Naive thymus-derived CD4-positive, alpha-beta T cell (primary cell): ENCODE measurements around the gene LRRC56. TPM values are rescaled to one million over a fixed set of nuclear protein-coding genes. Genes with fewer than 3 reads are reported as not detected.

Source experiments
- ATAC-seq: fragments of 150-1000 bp; cut with Tn5 transposase; 2 replicates; pipeline ENCODE4 v1.10.0; 2021; ENCODE audit warnings: mild to moderate bottlenecking, moderate library complexity
- CTCF ChIA-PET: fragments of 350-600 bp; sonication (Branson Sonifier 250); formaldehyde crosslinking; loops from one replicate; lab custom pipeline; 2021; ENCODE audit warnings: antibody characterized with exemption; lab: Charles Lee
- POLR2A ChIA-PET: fragments of 350-600 bp; sonication (Branson Sonifier 250); formaldehyde crosslinking; loops from one replicate; lab custom pipeline; 2021; ENCODE audit warnings: antibody characterized with exemption, inconsistent platforms; lab: Charles Lee
- DNase-seq, 9 donors: peaks; one replicate each; pipeline versions ENCODE4 v3.0.0 to v3.0.0-alpha.2; 2020 to 2022; ENCODE audit warnings: mixed read lengths in 1 of 9
- H3K27ac ChIP-seq: one replicate; pipeline ENCODE4 v1.7.0; 2013; ENCODE audit warnings: mild to moderate bottlenecking, low read depth, low read length, moderate library complexity
- H3K27me3 ChIP-seq, 2 donors: one replicate each; pipeline ENCODE4 v1.7.0; 2013; ENCODE audit warnings: low read length in 2 of 2, mild to moderate bottlenecking in 2 of 2, moderate library complexity in 2 of 2; ENCODE audit not compliant: control insufficient read depth in 2 of 2, insufficient read depth in 2 of 2
- H3K36me3 ChIP-seq, 3 experiments: 1 replicate in 2 of 3; 2 replicates in 1 of 3; pipeline ENCODE4 v1.7.0; 2013; ENCODE audit warnings: low read length in 3 of 3, mild to moderate bottlenecking in 3 of 3, moderate library complexity in 1 of 3; ENCODE audit not compliant: insufficient read depth in 3 of 3, control insufficient read depth in 2 of 3
- H3K4me1 ChIP-seq, 2 donors: one replicate each; pipeline ENCODE4 v1.7.0; 2013; ENCODE audit warnings: low read length in 2 of 2, mild to moderate bottlenecking in 2 of 2, moderate library complexity in 1 of 2; ENCODE audit not compliant: control insufficient read depth in 2 of 2, insufficient read depth in 2 of 2
- H3K4me3 ChIP-seq: 2 replicates; pipeline ENCODE4 v1.7.0; 2013; ENCODE audit warnings: mild to moderate bottlenecking, low read length
- H3K9me3 ChIP-seq, 3 experiments: 1 replicate in 2 of 3; 2 replicates in 1 of 3; pipeline ENCODE4 v1.7.0; 2013; ENCODE audit warnings: low read length in 3 of 3; ENCODE audit not compliant: control insufficient read depth in 2 of 3
- H3K27ac Mint-ChIP-seq, 9 donors: one replicate each; pipeline ENCODE4 v1.8.0; 2020 to 2022; ENCODE audit warnings: mixed read lengths in 9 of 9, mild to moderate bottlenecking in 8 of 9, moderate library complexity in 5 of 9, inconsistent platforms in 2 of 9
- H3K27me3 Mint-ChIP-seq, 5 donors: one replicate each; pipeline ENCODE4 v1.8.0; 2021 to 2022; ENCODE audit warnings: mixed read lengths in 5 of 5, mild to moderate bottlenecking in 1 of 5
- H3K36me3 Mint-ChIP-seq, 5 donors: one replicate each; pipeline ENCODE4 v1.8.0; 2020 to 2022; ENCODE audit warnings: mixed read lengths in 5 of 5, mild to moderate bottlenecking in 3 of 5, inconsistent platforms in 1 of 5
- H3K4me1 Mint-ChIP-seq, 7 donors: one replicate each; pipeline ENCODE4 v1.8.0; 2020 to 2022; ENCODE audit warnings: mixed read lengths in 7 of 7, mild to moderate bottlenecking in 3 of 7, inconsistent platforms in 1 of 7
- H3K4me3 Mint-ChIP-seq, 10 donors: one replicate each; pipeline ENCODE4 v1.8.0; 2020 to 2022; ENCODE audit warnings: mild to moderate bottlenecking in 10 of 10, mixed read lengths in 10 of 10, moderate library complexity in 6 of 10, inconsistent platforms in 2 of 10
- H3K9me3 Mint-ChIP-seq, 11 donors: one replicate each; pipeline ENCODE4 v1.8.0; 2020 to 2022; ENCODE audit warnings: mixed read lengths in 11 of 11, mild to moderate bottlenecking in 4 of 11, inconsistent platforms in 1 of 11, moderate library complexity in 1 of 11
- intact Hi-C, 2 donors: fragments of 100-400 bp; cut with micrococcal nuclease; formaldehyde crosslinking; loops; one replicate each; pipeline ENCODE4 v1.15.1; 2023
- polyA plus RNA-seq, 2 donors: library from polyadenylated mRNA; unstranded; fragments of 300-500 nt; fragmentation: Illumina TruSeq; gene quantifications; one replicate each; pipeline ENCODE4 v1.2.3, GENCODE V29; 2021
- total RNA-seq, 6 experiments: library from RNA in 5 of 6; stranded (reverse) in 5 of 6; gene quantifications; 1 replicate in 5 of 6; 2 replicates in 1 of 6; pipeline ENCODE4 v1.2.3 and lab custom pipeline; 2021 to 2026

LRRC56 gene
- total and polyA plus RNA-seq, 7 experiments from 2014 or later = 0.35 to 5.1 (median 3.1) TPM

- peak overlapping the region; percentile 44 for H3K27ac ChIP-seq
- H3K36me3 ChIP-seq = no peaks in the 10 kb centered on the region
- Mint-ChIP-seq H3K9me3 (no peaks in the 10 kb centered on the region), H3K27ac (no peak overlapping the region), H3K4me1 (peaks cover 0 to 5% (median 3%) of the 10 kb centered on the region in 7 donors), H3K27me3 (peaks cover 0 to 18% (median 0%) of the 10 kb centered on the region in 5 donors), H3K4me3 (peak overlapping the region in 7 of 10 donors; percentile 36 to 69 (median 57)), H3K36me3 (no peaks in the 10 kb centered on the region)
- ChIA-PET CTCF (interaction anchor here (0.6 to 5.6 kb wide), 9 partner anchors 12 to 196 kb away, joined by 3 to 41 read pairs (median 4); partner anchors contain the start of gene PHRF1), POLR2A (interaction anchor here (1.0 to 9.5 kb wide), 7 partner anchors 15 to 242 kb away, joined by 3 to 68 read pairs (median 5); partner anchors contain the start of genes HRAS, LRRC56 and PHRF1)
- no peaks in the 10 kb centered on the region for H3K27me3 ChIP-seq
- intact Hi-C loops = loop anchor here (1.0 to 2.0 kb wide), 11 partner anchors 14 to 211 kb away; partner anchors contain the start of genes DEAF1 (in 1 of the 2), LRRC56 (in 1 of the 2) and TMEM80 (in 1 of the 2)
- peaks cover 7 to 13% of the 10 kb centered on the region in 2 donors for H3K4me1 ChIP-seq
- no peaks in the 10 kb centered on the region for H3K9me3 ChIP-seq
- H3K4me3 ChIP-seq = peak overlapping the region; percentile 46
- ATAC-seq (peak; percentile 89), DNase-seq (peak; percentile 60 to 80 (median 72))
Observed at GRCh38 chr11:554428-555226, 17.3 kb downstream of the LRRC56 start.

GRCh38 chr11:555227-555779 lies 18.0 kb downstream of the LRRC56 start:
- H3K4me3 ChIP-seq = peak overlapping the region; percentile 44
- peak in 1 of 9 donors; percentile 43 for DNase-seq
- intact Hi-C loops = loop anchor here (1.0 to 2.0 kb wide), 11 partner anchors 13 to 210 kb away; partner anchors contain the start of genes DEAF1 (in 1 of the 2), LRRC56 (in 1 of the 2) and TMEM80 (in 1 of the 2)
- peaks cover 12 to 20% of the 10 kb centered on the region in 2 donors for H3K4me1 ChIP-seq
- no peak overlapping the region for H3K27ac ChIP-seq
- H3K27ac Mint-ChIP-seq = no peak overlapping the region
- H3K9me3 ChIP-seq = no peaks in the 10 kb centered on the region
- ChIA-PET CTCF (interaction anchor here (0.9 to 5.6 kb wide), 8 partner anchors 10 to 186 kb away, joined by 3 to 41 read pairs (median 4); partner anchors contain the start of gene PHRF1), POLR2A (interaction anchor here (0.6 to 9.5 kb wide), 10 partner anchors 14 to 242 kb away, joined by 3 to 68 read pairs (median 4); partner anchors contain the start of genes DEAF1, HRAS, LRRC56 and PHRF1)
- H3K36me3 Mint-ChIP-seq = no peaks in the 10 kb centered on the region
- H3K4me3 Mint-ChIP-seq = peak overlapping the region in 6 of 10 donors; percentile 32 to 69 (median 56)
- H3K4me1 Mint-ChIP-seq = peaks cover 4 to 10% (median 9%) of the 10 kb centered on the region in 7 donors
- peak; percentile 4 for ATAC-seq
- no peaks in the 10 kb centered on the region for H3K36me3 ChIP-seq
- H3K9me3 Mint-ChIP-seq = no peaks in the 10 kb centered on the region
- no peaks in the 10 kb centered on the region for H3K27me3 ChIP-seq
- H3K27me3 Mint-ChIP-seq = peaks cover 0 to 18% (median 0%) of the 10 kb centered on the region in 5 donors

GRCh38 chr11:555780-556661 lies 18.7 kb downstream of the LRRC56 start:
- no peak overlapping the region for H3K27ac ChIP-seq
- POLR2A ChIA-PET = interaction anchor here (0.6 to 9.5 kb wide), 8 partner anchors 13 to 208 kb away, joined by 3 to 68 read pairs (median 4); partner anchors contain the start of genes DEAF1, HRAS, LRRC56 and PHRF1
- H3K4me3 ChIP-seq = peak overlapping the region; percentile 44
- no peaks in the 10 kb centered on the region for H3K27me3 ChIP-seq
- H3K4me1 ChIP-seq = peaks cover 12 to 20% of the 10 kb centered on the region in 2 donors
- CTCF ChIA-PET = interaction anchor here (0.9 to 5.6 kb wide), 7 partner anchors 9 to 185 kb away, joined by 3 to 41 read pairs (median 5); no protein-coding TSS in a partner anchor
- no peaks in the 10 kb centered on the region for H3K9me3 ChIP-seq
- Mint-ChIP-seq H3K9me3 (no peaks in the 10 kb centered on the region), H3K27ac (no peak overlapping the region), H3K36me3 (no peaks in the 10 kb centered on the region), H3K4me3 (peak overlapping the region in 9 of 10 donors; percentile 32 to 71 (median 53)), H3K4me1 (peaks cover 4 to 10% (median 9%) of the 10 kb centered on the region in 7 donors), H3K27me3 (peaks cover 0 to 18% (median 0%) of the 10 kb centered on the region in 5 donors)
- ATAC-seq = no peak
- intact Hi-C loops = loop anchor here (1.0 to 2.0 kb wide), 11 partner anchors 12 to 209 kb away; partner anchors contain the start of genes DEAF1 (in 1 of the 2), LRRC56 (in 1 of the 2) and TMEM80 (in 1 of the 2)
- H3K36me3 ChIP-seq = no peaks in the 10 kb centered on the region
- DNase-seq = peak in 3 of 9 donors; percentile 33 to 37 (median 33)

GRCh38 chr11:556662-557256 lies 19.4 kb downstream of the LRRC56 start:
- Mint-ChIP-seq H3K4me1 (peaks cover 4 to 16% (median 9%) of the 10 kb centered on the region in 7 donors), H3K27me3 (peaks cover 0 to 18% (median 0%) of the 10 kb centered on the region in 5 donors), H3K36me3 (peaks cover 0 to 2% (median 0%) of the 10 kb centered on the region in 5 donors), H3K27ac (peak overlapping the region in 3 of 9 donors; percentile 19 to 55 (median 24)), H3K4me3 (peak overlapping the region in 9 of 10 donors; percentile 32 to 71 (median 53)), H3K9me3 (no peaks in the 10 kb centered on the region)
- intact Hi-C loops = no loop called here
- Histone ChIP-seq H3K27ac (no peak overlapping the region), H3K4me1 (peaks cover 18 to 22% of the 10 kb centered on the region in 2 donors), H3K4me3 (no peak overlapping the region), H3K27me3 (no peaks in the 10 kb centered on the region), H3K9me3 (no peaks in the 10 kb centered on the region), H3K36me3 (no peaks in the 10 kb centered on the region)
- DNase-seq (peak in 1 of 9 donors; percentile 23), ATAC-seq (no peak)
- POLR2A ChIA-PET = interaction anchor here (1.3 to 9.5 kb wide), 4 partner anchors 13 to 207 kb away, joined by 4 to 68 read pairs (median 10); partner anchors contain the start of genes DEAF1 and TMEM80
- CTCF ChIA-PET = interaction anchor here (1.1 to 5.6 kb wide), 4 partner anchors 9 to 170 kb away, joined by 3 to 41 read pairs (median 16); no protein-coding TSS in a partner anchor

GRCh38 chr11:557328-558132 lies 20.2 kb downstream of the LRRC56 start:
- H3K27ac ChIP-seq = no peak overlapping the region
- DNase-seq (peak in 2 of 9 donors; percentile 13 to 16), ATAC-seq (no peak)
- H3K4me3 ChIP-seq = no peak overlapping the region
- Mint-ChIP-seq H3K27ac (peak overlapping the region in 3 of 9 donors; percentile 24 to 56 (median 55)), H3K36me3 (peaks cover 0 to 2% (median 0%) of the 10 kb centered on the region in 5 donors), H3K27me3 (peaks cover 0 to 18% (median 0%) of the 10 kb centered on the region in 5 donors), H3K9me3 (no peaks in the 10 kb centered on the region), H3K4me3 (peak overlapping the region in 6 of 10 donors; percentile 25 to 71 (median 40)), H3K4me1 (peaks cover 4 to 17% (median 9%) of the 10 kb centered on the region in 7 donors)
- ChIA-PET CTCF (interaction anchor here (0.6 to 5.6 kb wide), 3 partner anchors 92 to 170 kb away, joined by 3 to 41 read pairs (median 28); no protein-coding TSS in a partner anchor), POLR2A (interaction anchor here (0.7 to 9.5 kb wide), 4 partner anchors 12 to 167 kb away, joined by 6 to 68 read pairs (median 16); no protein-coding TSS in a partner anchor)
- H3K27me3 ChIP-seq = no peaks in the 10 kb centered on the region
- peaks cover 21 to 30% of the 10 kb centered on the region in 2 donors for H3K4me1 ChIP-seq
- no peaks in the 10 kb centered on the region for H3K36me3 ChIP-seq
- no peaks in the 10 kb centered on the region for H3K9me3 ChIP-seq
- intact Hi-C loops = no loop called here
